HepG2 (cell line): ENCODE measurements around the gene FAM83G. TPM values are rescaled to one million over a fixed set of nuclear protein-coding genes. Genes with fewer than 3 reads are reported as not detected.

Source experiments
- BRD4 ChIP-seq: sonication (generic); formaldehyde crosslinking; IDR thresholded peaks from 2 replicates; pipeline ENCODE4 v1.4.0; 2020; ENCODE audit warnings: missing genetic modification reagents
- HIVEP1 ChIP-seq: sonication (generic); formaldehyde crosslinking; IDR thresholded peaks from 2 replicates; pipeline ENCODE4 v1.4.0; 2020; ENCODE audit warnings: mild to moderate bottlenecking, missing genetic modification reagents
- HOXD1 ChIP-seq: sonication (generic); formaldehyde crosslinking; IDR thresholded peaks from 2 replicates; pipeline ENCODE4 v1.5.0; 2020; ENCODE audit warnings: missing genetic modification reagents
- IKZF4 ChIP-seq: sonication (generic); formaldehyde crosslinking; IDR thresholded peaks from 2 replicates; pipeline ENCODE4 v1.5.1; 2020; ENCODE audit warnings: borderline replicate concordance, mild to moderate bottlenecking, low read depth, missing genetic modification reagents; ENCODE audit errors: not compliant biosample characterization
- KAT7 ChIP-seq: IDR thresholded peaks from 2 replicates; pipeline ENCODE4 v1.6.1; 2018; ENCODE audit warnings: borderline replicate concordance, missing compliant biosample characterization
- KAT8 ChIP-seq: IDR thresholded peaks from 2 replicates; pipeline ENCODE4 v1.6.1; 2016; ENCODE audit warnings: missing genetic modification reagents, missing compliant biosample characterization
- NAIF1 ChIP-seq: sonication (generic); formaldehyde crosslinking; IDR thresholded peaks from 2 replicates; pipeline ENCODE4 v1.5.0; 2020; ENCODE audit warnings: mild to moderate bottlenecking, missing genetic modification reagents, borderline replicate concordance
- RAD51 ChIP-seq: fragments of 450-650 bp; IDR thresholded peaks from 2 replicates; pipeline ENCODE4 v1.6.1; 2016; ENCODE audit warnings: borderline replicate concordance
- U2AF2 ChIP-seq: fragments of 200-400 bp; formaldehyde crosslinking; IDR thresholded peaks from 2 replicates; pipeline ENCODE4 v1.6.1; 2017; ENCODE audit warnings: low read depth, mild to moderate bottlenecking, low read length
- polyA plus RNA-seq, 8 experiments: library from polyadenylated mRNA; depleted of rRNA in 3 of 8; stranded (reverse) in 7 of 8; unstranded in 1 of 8; fragments of >200 nt; fragmentation: Illumina TruSeq in 4 of 8; extraction: Trizol in 4 of 8; gene quantifications; 2 replicates each; pipeline versions ENCODE4 v1.2.1 to v1.2.3, GENCODE V29; 2011 to 2016; ENCODE audit warnings: low read depth in 4 of 8, missing spikeins in 1 of 8, mixed read lengths in 1 of 8; ENCODE audit not compliant: insufficient read depth in 1 of 8
- total RNA-seq, 5 experiments: library from RNA; depleted of rRNA; stranded (reverse); fragments of >200 nt; fragmentation: Illumina TruSeq; extraction: Trizol; gene quantifications; 2 replicates each; pipeline ENCODE4 v1.2.3, GENCODE V29; 2016; ENCODE audit warnings: low read depth in 1 of 5
- TF ChIP-seq, protein P1 (sequence below): sonication (generic); formaldehyde crosslinking; IDR thresholded peaks from one replicate; pipeline ENCODE4 v1.5.1; 2020; ENCODE audit warnings: mild to moderate bottlenecking, missing genetic modification reagents; ENCODE audit errors: not compliant biosample characterization
- TF ChIP-seq, protein P2 (sequence below): sonication (generic); formaldehyde crosslinking; IDR thresholded peaks from 2 replicates; pipeline ENCODE4 v1.4.0; 2020; ENCODE audit warnings: missing genetic modification reagents, mild to moderate bottlenecking, borderline replicate concordance
- TF ChIP-seq, protein P3 (sequence below): sonication (generic); formaldehyde crosslinking; IDR thresholded peaks from 2 replicates; pipeline ENCODE4 v1.4.0; 2020; ENCODE audit warnings: missing genetic modification reagents
- TF ChIP-seq, protein P4 (sequence below): sonication (generic); formaldehyde crosslinking; IDR thresholded peaks from 2 replicates; pipeline ENCODE4 v1.8.0; 2023; ENCODE audit warnings: mild to moderate bottlenecking, missing genetic modification reagents

Gene FAM83G
- total and polyA plus RNA-seq, 2 of the 13 experiments (the other 11 are each of a cell fraction or from before 2014, with no cell fraction given) = 13.7 to 18.6 TPM

DNA sequence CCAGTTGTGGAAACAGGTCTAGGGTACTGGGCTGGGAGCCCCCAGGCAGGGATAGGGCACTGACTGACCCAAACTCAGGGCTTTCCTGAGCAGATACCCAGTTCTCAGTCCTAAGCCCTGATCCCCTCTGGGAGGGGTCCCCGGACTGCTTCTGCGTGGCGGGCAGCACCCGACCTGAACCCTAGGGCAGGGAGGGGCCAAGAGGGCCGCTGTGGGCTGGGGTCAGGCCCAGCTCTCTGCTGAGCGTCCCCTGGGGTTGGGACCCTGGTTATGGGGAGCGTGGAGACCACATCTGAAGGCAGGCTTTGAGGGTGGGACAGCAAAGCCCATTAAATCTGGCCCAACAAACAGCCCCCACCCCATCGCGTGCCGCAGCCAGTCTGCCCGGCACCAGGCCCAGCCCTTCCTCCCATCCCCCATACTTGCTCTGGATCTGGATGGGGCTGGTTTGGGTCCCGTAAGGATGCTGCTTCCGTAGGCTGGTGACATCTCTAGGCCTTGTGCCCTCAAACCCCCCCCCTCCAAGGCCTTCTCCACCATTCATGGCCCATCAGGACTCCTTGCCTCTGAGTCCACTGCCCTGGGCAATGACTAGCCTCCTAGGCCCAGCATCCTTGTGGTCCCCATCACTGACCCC lies 691 bp upstream of the FAM83G start (continued):
- TF ChIP-seq, protein P1, sequence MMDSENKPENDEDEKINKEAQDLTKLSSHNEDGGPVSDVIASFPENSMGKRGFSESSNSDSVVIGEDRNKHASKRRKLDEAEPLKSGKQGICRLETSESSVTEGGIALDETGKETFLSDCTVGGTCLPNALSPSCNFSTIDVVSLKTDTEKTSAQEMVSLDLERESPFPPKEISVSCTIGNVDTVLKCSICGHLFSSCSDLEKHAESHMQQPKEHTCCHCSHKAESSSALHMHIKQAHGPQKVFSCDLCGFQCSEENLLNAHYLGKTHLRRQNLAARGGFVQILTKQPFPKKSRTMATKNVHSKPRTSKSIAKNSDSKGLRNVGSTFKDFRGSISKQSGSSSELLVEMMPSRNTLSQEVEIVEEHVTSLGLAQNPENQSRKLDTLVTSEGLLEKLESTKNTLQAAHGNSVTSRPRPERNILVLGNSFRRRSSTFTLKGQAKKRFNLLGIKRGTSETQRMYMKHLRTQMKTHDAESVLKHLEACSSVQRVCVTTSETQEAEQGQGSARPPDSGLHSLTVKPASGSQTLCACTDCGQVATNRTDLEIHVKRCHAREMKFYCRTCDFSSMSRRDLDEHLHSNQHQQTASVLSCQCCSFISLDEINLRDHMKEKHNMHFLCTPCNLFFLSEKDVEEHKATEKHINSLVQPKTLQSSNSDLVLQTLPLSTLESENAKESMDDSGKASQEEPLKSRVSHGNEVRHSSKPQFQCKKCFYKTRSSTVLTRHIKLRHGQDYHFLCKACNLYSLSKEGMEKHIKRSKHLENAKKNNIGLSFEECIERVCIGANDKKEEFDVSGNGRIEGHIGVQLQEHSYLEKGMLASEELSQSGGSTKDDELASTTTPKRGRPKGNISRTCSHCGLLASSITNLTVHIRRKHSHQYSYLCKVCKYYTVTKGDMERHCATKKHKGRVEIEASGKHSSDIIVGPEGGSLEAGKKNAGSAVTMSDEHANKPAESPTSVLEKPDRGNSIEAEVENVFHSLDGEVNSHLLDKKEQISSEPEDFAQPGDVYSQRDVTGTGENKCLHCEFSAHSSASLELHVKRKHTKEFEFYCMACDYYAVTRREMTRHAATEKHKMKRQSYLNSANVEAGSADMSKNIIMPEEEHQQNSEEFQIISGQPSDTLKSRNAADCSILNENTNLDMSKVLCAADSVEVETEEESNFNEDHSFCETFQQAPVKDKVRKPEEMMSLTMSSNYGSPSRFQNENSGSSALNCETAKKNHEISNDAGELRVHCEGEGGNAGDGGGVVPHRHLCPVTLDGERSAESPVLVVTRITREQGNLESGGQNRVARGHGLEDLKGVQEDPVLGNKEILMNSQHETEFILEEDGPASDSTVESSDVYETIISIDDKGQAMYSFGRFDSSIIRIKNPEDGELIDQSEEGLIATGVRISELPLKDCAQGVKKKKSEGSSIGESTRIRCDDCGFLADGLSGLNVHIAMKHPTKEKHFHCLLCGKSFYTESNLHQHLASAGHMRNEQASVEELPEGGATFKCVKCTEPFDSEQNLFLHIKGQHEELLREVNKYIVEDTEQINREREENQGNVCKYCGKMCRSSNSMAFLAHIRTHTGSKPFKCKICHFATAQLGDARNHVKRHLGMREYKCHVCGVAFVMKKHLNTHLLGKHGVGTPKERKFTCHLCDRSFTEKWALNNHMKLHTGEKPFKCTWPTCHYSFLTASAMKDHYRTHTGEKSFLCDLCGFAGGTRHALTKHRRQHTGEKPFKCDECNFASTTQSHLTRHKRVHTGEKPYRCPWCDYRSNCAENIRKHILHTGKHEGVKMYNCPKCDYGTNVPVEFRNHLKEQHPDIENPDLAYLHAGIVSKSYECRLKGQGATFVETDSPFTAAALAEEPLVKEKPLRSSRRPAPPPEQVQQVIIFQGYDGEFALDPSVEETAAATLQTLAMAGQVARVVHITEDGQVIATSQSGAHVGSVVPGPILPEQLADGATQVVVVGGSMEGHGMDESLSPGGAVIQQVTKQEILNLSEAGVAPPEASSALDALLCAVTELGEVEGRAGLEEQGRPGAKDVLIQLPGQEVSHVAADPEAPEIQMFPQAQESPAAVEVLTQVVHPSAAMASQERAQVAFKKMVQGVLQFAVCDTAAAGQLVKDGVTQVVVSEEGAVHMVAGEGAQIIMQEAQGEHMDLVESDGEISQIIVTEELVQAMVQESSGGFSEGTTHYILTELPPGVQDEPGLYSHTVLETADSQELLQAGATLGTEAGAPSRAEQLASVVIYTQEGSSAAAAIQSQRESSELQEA (CRISPR knock-in tag) = no peak
- TF ChIP-seq U2AF2 = no peak
- TF ChIP-seq, protein P2, sequence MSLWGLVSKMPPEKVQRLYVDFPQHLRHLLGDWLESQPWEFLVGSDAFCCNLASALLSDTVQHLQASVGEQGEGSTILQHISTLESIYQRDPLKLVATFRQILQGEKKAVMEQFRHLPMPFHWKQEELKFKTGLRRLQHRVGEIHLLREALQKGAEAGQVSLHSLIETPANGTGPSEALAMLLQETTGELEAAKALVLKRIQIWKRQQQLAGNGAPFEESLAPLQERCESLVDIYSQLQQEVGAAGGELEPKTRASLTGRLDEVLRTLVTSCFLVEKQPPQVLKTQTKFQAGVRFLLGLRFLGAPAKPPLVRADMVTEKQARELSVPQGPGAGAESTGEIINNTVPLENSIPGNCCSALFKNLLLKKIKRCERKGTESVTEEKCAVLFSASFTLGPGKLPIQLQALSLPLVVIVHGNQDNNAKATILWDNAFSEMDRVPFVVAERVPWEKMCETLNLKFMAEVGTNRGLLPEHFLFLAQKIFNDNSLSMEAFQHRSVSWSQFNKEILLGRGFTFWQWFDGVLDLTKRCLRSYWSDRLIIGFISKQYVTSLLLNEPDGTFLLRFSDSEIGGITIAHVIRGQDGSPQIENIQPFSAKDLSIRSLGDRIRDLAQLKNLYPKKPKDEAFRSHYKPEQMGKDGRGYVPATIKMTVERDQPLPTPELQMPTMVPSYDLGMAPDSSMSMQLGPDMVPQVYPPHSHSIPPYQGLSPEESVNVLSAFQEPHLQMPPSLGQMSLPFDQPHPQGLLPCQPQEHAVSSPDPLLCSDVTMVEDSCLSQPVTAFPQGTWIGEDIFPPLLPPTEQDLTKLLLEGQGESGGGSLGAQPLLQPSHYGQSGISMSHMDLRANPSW = no peak
- TF ChIP-seq RAD51 = no peak
- TF ChIP-seq HIVEP1 (CRISPR knock-in tag) = 0 out of 2 replicates have a peak, but pooled peaks have one; percentile 7
- peak; percentile 37 for TF ChIP-seq IKZF4 (CRISPR knock-in tag)
- TF ChIP-seq, protein P3, sequence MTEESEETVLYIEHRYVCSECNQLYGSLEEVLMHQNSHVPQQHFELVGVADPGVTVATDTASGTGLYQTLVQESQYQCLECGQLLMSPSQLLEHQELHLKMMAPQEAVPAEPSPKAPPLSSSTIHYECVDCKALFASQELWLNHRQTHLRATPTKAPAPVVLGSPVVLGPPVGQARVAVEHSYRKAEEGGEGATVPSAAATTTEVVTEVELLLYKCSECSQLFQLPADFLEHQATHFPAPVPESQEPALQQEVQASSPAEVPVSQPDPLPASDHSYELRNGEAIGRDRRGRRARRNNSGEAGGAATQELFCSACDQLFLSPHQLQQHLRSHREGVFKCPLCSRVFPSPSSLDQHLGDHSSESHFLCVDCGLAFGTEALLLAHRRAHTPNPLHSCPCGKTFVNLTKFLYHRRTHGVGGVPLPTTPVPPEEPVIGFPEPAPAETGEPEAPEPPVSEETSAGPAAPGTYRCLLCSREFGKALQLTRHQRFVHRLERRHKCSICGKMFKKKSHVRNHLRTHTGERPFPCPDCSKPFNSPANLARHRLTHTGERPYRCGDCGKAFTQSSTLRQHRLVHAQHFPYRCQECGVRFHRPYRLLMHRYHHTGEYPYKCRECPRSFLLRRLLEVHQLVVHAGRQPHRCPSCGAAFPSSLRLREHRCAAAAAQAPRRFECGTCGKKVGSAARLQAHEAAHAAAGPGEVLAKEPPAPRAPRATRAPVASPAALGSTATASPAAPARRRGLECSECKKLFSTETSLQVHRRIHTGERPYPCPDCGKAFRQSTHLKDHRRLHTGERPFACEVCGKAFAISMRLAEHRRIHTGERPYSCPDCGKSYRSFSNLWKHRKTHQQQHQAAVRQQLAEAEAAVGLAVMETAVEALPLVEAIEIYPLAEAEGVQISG (CRISPR knock-in tag) = no peak
- TF ChIP-seq NAIF1 (CRISPR knock-in tag) = no peak
- TF ChIP-seq KAT7 (CRISPR knock-in tag) = 0 out of 2 replicates have a peak, but pooled peaks have one; percentile 35
- TF ChIP-seq, protein P4, sequence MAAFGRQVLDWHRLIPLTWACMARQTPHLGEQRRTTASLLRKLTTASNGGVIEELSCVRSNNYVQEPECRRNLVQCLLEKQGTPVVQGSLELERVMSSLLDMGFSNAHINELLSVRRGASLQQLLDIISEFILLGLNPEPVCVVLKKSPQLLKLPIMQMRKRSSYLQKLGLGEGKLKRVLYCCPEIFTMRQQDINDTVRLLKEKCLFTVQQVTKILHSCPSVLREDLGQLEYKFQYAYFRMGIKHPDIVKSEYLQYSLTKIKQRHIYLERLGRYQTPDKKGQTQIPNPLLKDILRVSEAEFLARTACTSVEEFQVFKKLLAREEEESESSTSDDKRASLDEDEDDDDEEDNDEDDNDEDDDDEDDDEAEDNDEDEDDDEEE (CRISPR knock-in tag) = no peak
- 0 out of 2 replicates have a peak, but pooled peaks have one; percentile 31 for TF ChIP-seq KAT8 (CRISPR knock-in tag)
- TF ChIP-seq HOXD1 (CRISPR knock-in tag) = 0 out of 2 replicates have a peak, but pooled peaks have one; percentile 30
- 0 out of 2 replicates have a peak, but pooled peaks have one; percentile 22 for TF ChIP-seq BRD4
